IMR-90 (cell line): ENCODE results near the gene HNRNPU. TPM values are rescaled to one million over a fixed set of nuclear protein-coding genes. Genes with fewer than 3 reads are reported as not detected.
A peak's percentile ranks its signal among the peaks of the same experiment; 100 is the strongest.

Experiments used
- ATAC-seq: fragments of 200-7000 bp; cut with Tn5 transposase; 2 replicates; pipeline ENCODE4 v1.9.1; 2020; ENCODE audit warnings: low read depth, mild to moderate bottlenecking, moderate library complexity
- BruUV-seq: library from RNA; stranded (reverse); fragments of 400-500 nt; replicated peaks from 2 replicates; lab custom pipeline; 2021; lab: Mats Ljungman, UMichigan
- CTCF ChIA-PET: fragments of 300-600 bp; formaldehyde crosslinking; extraction: SDS; loops from one replicate; lab custom pipeline; 2021; ENCODE audit warnings: antibody characterized with exemption; lab: Yijun Ruan, JAX
- POLR2A ChIA-PET: fragments of 300-600 bp; sonication (Branson Sonifier 250); formaldehyde crosslinking; loops from one replicate; lab custom pipeline; 2022; ENCODE audit warnings: antibody characterized with exemption; ENCODE audit not compliant: unreplicated experiment; lab: Charles Lee
- DNase-seq: peaks from one replicate; pipeline ENCODE4 v3.0.0; 2013
- H2AFZ ChIP-seq: replicated peaks from 2 replicates; pipeline ENCODE3; 2013; ENCODE audit warnings: low read length, mild to moderate bottlenecking; ENCODE audit not compliant: poor library complexity
- H2AK5ac ChIP-seq: 2 replicates; pipeline ENCODE4 v1.6.1; 2013; ENCODE audit warnings: low read depth, low read length, inconsistent platforms
- H2AK9ac ChIP-seq: replicated peaks from 2 replicates; pipeline ENCODE3; 2013; ENCODE audit warnings: mild to moderate bottlenecking, low read depth, low read length, moderate library complexity; ENCODE audit not compliant: poor library complexity
- H2BK120ac ChIP-seq: 2 replicates; pipeline ENCODE4 v1.6.1; 2013; ENCODE audit warnings: low read depth, low read length, inconsistent platforms
- H2BK15ac ChIP-seq: 3 replicates; pipeline ENCODE4 v1.6.1; 2013; ENCODE audit warnings: low read depth, low read length, inconsistent platforms
- H2BK20ac ChIP-seq: 2 replicates; pipeline ENCODE4 v1.6.1; 2013; ENCODE audit warnings: low read depth, mild to moderate bottlenecking, inconsistent platforms, low read length, moderate library complexity
- H2BK5ac ChIP-seq: 2 replicates; pipeline ENCODE4 v1.6.1; 2013; ENCODE audit warnings: mild to moderate bottlenecking, low read depth, low read length, inconsistent platforms; ENCODE audit not compliant: poor library complexity, severe bottlenecking
- H3K14ac ChIP-seq: replicated peaks from 2 replicates; pipeline ENCODE4 v1.6.1; 2013; ENCODE audit warnings: low read depth, low read length, inconsistent platforms
- H3K18ac ChIP-seq: 2 replicates; pipeline ENCODE4 v1.6.1; 2013; ENCODE audit warnings: low read depth, low read length, control low read depth
- H3K23ac ChIP-seq: 2 replicates; pipeline ENCODE4 v1.6.1; 2013; ENCODE audit warnings: low read depth, low read length, inconsistent platforms
- H3K27ac ChIP-seq: 2 replicates; pipeline ENCODE4 v1.5.1; 2013; ENCODE audit warnings: mild to moderate bottlenecking, control low read depth, low read length; ENCODE audit not compliant: insufficient read depth
- H3K27me3 ChIP-seq: 2 replicates; pipeline ENCODE4 v1.6.1; 2013; ENCODE audit warnings: low read length; ENCODE audit not compliant: control insufficient read depth, insufficient read depth
- H3K36me3 ChIP-seq: 2 replicates; pipeline ENCODE4 v1.6.1; 2013; ENCODE audit warnings: low read length, mixed read lengths; ENCODE audit not compliant: control insufficient read depth, insufficient read depth
- H3K4ac ChIP-seq: 2 replicates; pipeline ENCODE4 v1.6.1; 2013; ENCODE audit warnings: low read depth, low read length, inconsistent platforms
- H3K4me1 ChIP-seq: 2 replicates; pipeline ENCODE4 v1.6.1; 2013; ENCODE audit warnings: low read length, mixed read lengths; ENCODE audit not compliant: control insufficient read depth, insufficient read depth
- H3K4me2 ChIP-seq: 2 replicates; pipeline ENCODE4 v1.6.1; 2013; ENCODE audit warnings: low read depth, mild to moderate bottlenecking, control low read depth, low read length, moderate library complexity
- H3K4me3 ChIP-seq: 2 replicates; pipeline ENCODE4 v1.5.1; 2013; ENCODE audit warnings: low read depth, mild to moderate bottlenecking, control low read depth, low read length, moderate library complexity; ENCODE audit not compliant: insufficient read depth
- H3K56ac ChIP-seq: 2 replicates; pipeline ENCODE4 v1.6.1; 2013; ENCODE audit warnings: low read length, inconsistent platforms; ENCODE audit not compliant: insufficient read depth; ENCODE audit errors: extremely low read depth
- H3K79me1 ChIP-seq, 2 experiments: 2 replicates each; pipeline ENCODE4 v1.6.1; 2013; ENCODE audit warnings: low read length in 2 of 2, inconsistent platforms in 1 of 2, low read depth in 1 of 2
- H3K9ac ChIP-seq: 2 replicates; pipeline ENCODE4 v1.6.1; 2013; ENCODE audit warnings: low read depth, low read length, control low read depth
- H3K9me1 ChIP-seq: 2 replicates; pipeline ENCODE4 v1.6.1; 2013; ENCODE audit warnings: low read length, inconsistent platforms; ENCODE audit not compliant: insufficient read depth
- H3K9me3 ChIP-seq: 2 replicates; pipeline ENCODE4 v1.6.1; 2013; ENCODE audit warnings: low read length; ENCODE audit not compliant: control insufficient read depth, insufficient read depth
- H4K20me1 ChIP-seq: 2 replicates; pipeline ENCODE4 v1.6.1; 2013; ENCODE audit warnings: low read length, inconsistent platforms; ENCODE audit not compliant: insufficient read depth
- H4K5ac ChIP-seq: 2 replicates; pipeline ENCODE4 v1.6.1; 2013; ENCODE audit warnings: mild to moderate bottlenecking, low read depth, low read length, control low read depth
- H4K8ac ChIP-seq, 2 experiments: 2 replicates each; pipeline ENCODE4 v1.6.1; 2013; ENCODE audit warnings: low read depth in 2 of 2, low read length in 2 of 2, control low read depth in 1 of 2, inconsistent platforms in 1 of 2
- H4K91ac ChIP-seq: 2 replicates; pipeline ENCODE4 v1.6.1; 2013; ENCODE audit warnings: low read depth, low read length, inconsistent platforms; ENCODE audit not compliant: insufficient read depth
- BHLHE40 ChIP-seq: fragments of 150-350 bp; IDR thresholded peaks from 2 replicates; pipeline ENCODE4 v1.6.1; 2016; ENCODE audit warnings: mild to moderate bottlenecking, low read depth, low read length
- CTCF ChIP-seq: conservative IDR thresholded peaks from 2 replicates; pipeline ENCODE4 v1.5.1; 2012; ENCODE audit warnings: mild to moderate bottlenecking, low read depth, low read length, improper control_type of control experiment
- ELK1 ChIP-seq: fragments of 150-350 bp; IDR thresholded peaks from 2 replicates; pipeline ENCODE4 v1.6.1; 2016; ENCODE audit warnings: low read depth, mild to moderate bottlenecking, low read length, moderate library complexity, borderline replicate concordance
- FOS ChIP-seq: fragments of 150-350 bp; IDR thresholded peaks from 2 replicates; pipeline ENCODE4 v1.6.1; 2016; ENCODE audit warnings: low read depth, low read length
- MAFK ChIP-seq: IDR thresholded peaks from 2 replicates; pipeline ENCODE4 v1.6.1; 2012; ENCODE audit warnings: low read depth, low read length, improper control_type of control experiment
- NFE2L2 ChIP-seq: fragments of 150-350 bp; IDR thresholded peaks from 2 replicates; pipeline ENCODE4 v1.6.1; 2016; ENCODE audit warnings: low read depth, mild to moderate bottlenecking, low read length
- RCOR1 ChIP-seq: IDR thresholded peaks from 2 replicates; pipeline ENCODE4 v1.6.1; 2012; ENCODE audit warnings: mild to moderate bottlenecking, low read length, improper control_type of control experiment; ENCODE audit not compliant: insufficient replicate concordance
- USF2 ChIP-seq: fragments of 150-350 bp; IDR thresholded peaks from 2 replicates; pipeline ENCODE4 v1.6.1; 2017; ENCODE audit warnings: mild to moderate bottlenecking, antibody characterized with exemption, low read length, low read depth
- WGBS, 2 experiments: methylation state at CpG; one replicate each; pipeline versions ENCODE4 v1.1.5 to v1.1.7; 2013; ENCODE audit warnings: missing lambda C conversion rate in 2 of 2; ENCODE audit not compliant: insufficient read length in 1 of 2; ENCODE audit errors: extremely low coverage in 2 of 2; 5-methylcytosine and 5-hydroxymethylcytosine counted together
- dilution Hi-C: fragments of 300-500 bp; cut with HindIII; formaldehyde crosslinking; loops from one replicate; pipeline ENCODE4 v1.14.3; 2018; ENCODE audit warnings: low sequenced_read_pairs; ENCODE audit not compliant: unreplicated experiment
- in situ Hi-C: fragments of 300-500 bp; cut with MboI; formaldehyde crosslinking; loops from 3 replicates; pipeline ENCODE4 v1.14.3; 2019; ENCODE audit warnings: low sequenced_read_pairs, inconsistent platforms, mixed read lengths
- intact Hi-C: fragments of 100-400 bp; cut with micrococcal nuclease; formaldehyde crosslinking; loops from 2 replicates; pipeline ENCODE4 v1.10.0; 2022
- polyA plus RNA-seq, 3 experiments: library from polyadenylated mRNA; depleted of rRNA; stranded (reverse); fragments of >200 nt; gene quantifications; 2 replicates each; pipeline ENCODE4 v1.2.3, GENCODE V29; 2012; ENCODE audit warnings: low replicate concordance in 1 of 3
- total RNA-seq: library from RNA; depleted of rRNA; stranded (reverse); fragments of >200 nt; gene quantifications from 2 replicates; pipeline ENCODE4 v1.2.3, GENCODE V29; 2012

Gene HNRNPU
- total and polyA plus RNA-seq, 2 of the 4 experiments (the other 2 are of a cell fraction), result 151 to 169 TPM

- Histone ChIP-seq H3K27ac (peak overlapping the region; percentile 29; the same call in 1 of the 2 replicates), H3K9ac (no peak overlapping the region), H3K56ac (no peak overlapping the region), H3K27me3 (no peaks in the 10 kb centered on the region), H4K8ac (no peak overlapping the region), H2AK9ac (no peak overlapping the region), H3K4me2 (no peak overlapping the region), H3K23ac (no peak overlapping the region), H3K4me3 (no peak overlapping the region), H3K9me1 (peaks cover 4% of the 10 kb centered on the region; the same call in 1 of the 2 replicates), H3K4ac (no peak overlapping the region), H3K4me1 (peaks cover 8% of the 10 kb centered on the region), H3K79me1 (peaks cover 7 to 19% of the 10 kb centered on the region in 2 experiments; a peak in 3 of 4 replicates), H4K5ac (no peak overlapping the region), H2BK120ac (no peak overlapping the region), H3K9me3 (no peaks in the 10 kb centered on the region), H3K18ac (no peak overlapping the region), H2BK20ac (no peak overlapping the region), H2AFZ (no peak overlapping the region), H4K91ac (no peak overlapping the region), H3K36me3 (peaks cover 38% of the 10 kb centered on the region), H2AK5ac (no peak overlapping the region), H2BK15ac (no peak overlapping the region), H2BK5ac (peak overlapping the region; percentile 23), H3K14ac (no peak overlapping the region), H4K20me1 (peaks cover 16% of the 10 kb centered on the region; the same call in 1 of the 2 replicates)
- ChIA-PET CTCF (no interaction called here), POLR2A (no interaction called here)
- in situ Hi-C loops (no loop called here), dilution Hi-C loops (no loop called here), intact Hi-C loops (no loop called here)
- peak; percentile 42 for DNase-seq
- WGBS, 2 experiments, result no CpG with 5 or more reads among the region's 6 CpGs
- peak; percentile 31 for ATAC-seq
- TF ChIP-seq FOS (no peak), USF2 (no peak), BHLHE40 (no peak), RCOR1 (no peak), MAFK (no peak), ELK1 (no peak), NFE2L2 (no peak), CTCF (no peak)
- BruUV-seq, result TSS peak; percentile 60
Measured at GRCh38 chr1:244843148-244843978, 21.0 kb downstream of the HNRNPU start.
